Stimulated activated memory B cell treated with anti-CD40 and anti-IgM and Interleukin-4, amounts not matched to agents 10 μg/mL and 1 μg/mL and 100 μg/mL, for 72 hours (primary cell): Measurements from ENCODE around the gene JMJD1C.
A peak's percentile ranks its signal among the peaks of the same experiment; 100 is the strongest.
"Not testable (repeated sequence)": the region's sequence is repeated elsewhere in the genome, so short reads cannot be mapped to it uniquely, and the experiment has no call there.

Experiments
- ATAC-seq: fragments of 150-1000 bp; cut with Tn5 transposase; 2 replicates; pipeline ENCODE4 v1.10.0; 2021
- H3K27ac Mint-ChIP-seq: one replicate; pipeline ENCODE4 v1.8.0; 2022; ENCODE audit warnings: mild to moderate bottlenecking, mixed read lengths
- H3K27me3 Mint-ChIP-seq: one replicate; pipeline ENCODE4 v1.8.0; 2022; ENCODE audit warnings: mixed read lengths
- H3K36me3 Mint-ChIP-seq: one replicate; pipeline ENCODE4 v1.8.0; 2022; ENCODE audit warnings: mixed read lengths
- H3K4me1 Mint-ChIP-seq: one replicate; pipeline ENCODE4 v1.8.0; 2022; ENCODE audit warnings: mixed read lengths
- H3K4me3 Mint-ChIP-seq: one replicate; pipeline ENCODE4 v1.8.0; 2022; ENCODE audit warnings: mild to moderate bottlenecking, moderate library complexity, mixed read lengths
- H3K9me3 Mint-ChIP-seq: one replicate; pipeline ENCODE4 v1.8.0; 2022; ENCODE audit warnings: mixed read lengths

The JMJD1C gene

DNA sequence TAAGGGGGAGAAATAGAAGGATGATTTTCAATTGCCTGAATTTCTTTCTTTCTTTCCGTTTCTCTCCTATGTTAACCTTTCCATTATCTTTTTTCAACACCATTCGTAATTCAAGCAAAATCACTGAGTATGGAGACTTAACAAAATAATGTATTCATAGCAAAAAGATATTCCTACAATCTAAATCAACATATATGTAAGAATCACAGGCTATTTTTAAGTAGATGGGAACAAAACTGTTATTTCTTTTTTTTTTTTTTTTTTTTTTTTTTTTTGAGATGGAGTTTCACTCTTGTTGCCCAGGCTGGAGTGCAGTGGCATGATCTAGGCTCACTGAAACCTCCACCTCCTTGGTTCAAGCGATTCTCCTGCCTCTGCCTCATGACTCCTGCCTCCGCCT is 27.2 kb upstream of the JMJD1C start:
- no peak overlapping the region for H3K4me3 Mint-ChIP-seq
- H3K27me3 Mint-ChIP-seq = no peaks in the 10 kb centered on the region
- no peaks in the 10 kb centered on the region for H3K36me3 Mint-ChIP-seq
- H3K4me1 Mint-ChIP-seq = peaks cover 21% of the 10 kb centered on the region
- no peak for ATAC-seq
- no peak overlapping the region for H3K27ac Mint-ChIP-seq
- no peaks in the 10 kb centered on the region for H3K9me3 Mint-ChIP-seq

- H3K36me3 Mint-ChIP-seq, ATAC-seq, H3K4me3 Mint-ChIP-seq, H3K9me3 Mint-ChIP-seq, H3K27me3 Mint-ChIP-seq, H3K27ac Mint-ChIP-seq: not testable (repeated sequence)
- peaks cover 14% of the 10 kb centered on the region for H3K4me1 Mint-ChIP-seq
These were observed 26.5 kb upstream of the JMJD1C start for GRCh38 chr10:63492317-63492690.

GRCh38 chr10:63491588-63492316 is 26.0 kb upstream of the JMJD1C start:
- no peak overlapping the region for H3K4me3 Mint-ChIP-seq
- H3K4me1 Mint-ChIP-seq = peaks cover 9% of the 10 kb centered on the region
- no peaks in the 10 kb centered on the region for H3K9me3 Mint-ChIP-seq
- no peaks in the 10 kb centered on the region for H3K36me3 Mint-ChIP-seq
- H3K27ac Mint-ChIP-seq = no peak overlapping the region
- no peak for ATAC-seq
- no peaks in the 10 kb centered on the region for H3K27me3 Mint-ChIP-seq

- H3K4me1 Mint-ChIP-seq = no peaks in the 10 kb centered on the region
These were observed 24.1 kb upstream of the JMJD1C start for GRCh38 chr10:63489838-63490237.

DNA sequence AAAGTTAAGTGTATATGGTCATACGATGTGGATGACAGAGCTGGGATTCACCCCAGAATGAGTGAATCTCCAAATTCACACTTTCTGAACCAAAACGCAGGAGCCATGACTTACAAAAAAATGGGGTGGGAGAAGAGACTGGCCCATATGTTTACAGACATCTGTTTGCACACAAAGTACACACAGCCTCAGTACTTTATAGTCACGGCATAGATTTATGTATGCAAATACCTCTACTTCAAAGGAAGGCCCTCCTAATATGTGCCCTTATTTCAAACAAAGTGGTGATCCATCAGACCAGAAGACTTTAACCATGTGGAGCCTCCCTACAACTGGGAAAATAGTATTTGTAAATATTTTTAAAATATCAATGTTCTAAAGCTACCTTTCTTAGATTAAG is 22.2 kb upstream of the JMJD1C start:
- Mint-ChIP-seq H3K27ac (no peak overlapping the region), H3K36me3 (no peaks in the 10 kb centered on the region), H3K27me3 (no peaks in the 10 kb centered on the region), H3K4me1 (peaks cover 10% of the 10 kb centered on the region), H3K9me3 (no peaks in the 10 kb centered on the region), H3K4me3 (no peak overlapping the region)
- ATAC-seq = no peak

More at GRCh38 chr10:63489838-63490237, 24.1 kb upstream of the JMJD1C start:
- no peak overlapping the region for H3K4me3 Mint-ChIP-seq
- no peak for ATAC-seq
- H3K36me3 Mint-ChIP-seq = no peaks in the 10 kb centered on the region
- no peak overlapping the region for H3K27ac Mint-ChIP-seq
- H3K9me3 Mint-ChIP-seq = no peaks in the 10 kb centered on the region
- H3K27me3 Mint-ChIP-seq = no peaks in the 10 kb centered on the region

DNA sequence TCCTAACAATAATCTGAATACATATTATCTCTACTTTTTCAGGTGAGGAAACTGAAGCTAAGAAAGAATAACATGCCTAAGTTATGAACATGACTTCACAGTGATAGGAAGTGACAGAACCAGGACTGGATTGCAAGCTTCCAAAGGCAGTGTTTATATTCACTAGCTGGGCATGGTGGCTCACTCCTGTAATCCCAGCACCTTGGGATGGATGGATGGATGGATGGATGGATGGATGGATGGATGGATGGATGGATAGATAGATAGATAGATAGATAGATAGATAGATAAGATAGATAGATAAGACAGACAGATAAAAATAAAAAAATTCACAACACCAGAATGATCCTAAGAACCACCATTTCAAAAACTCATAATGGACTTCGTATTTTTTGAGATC is 18.2 kb upstream of the JMJD1C start:
- no peak for ATAC-seq
- Mint-ChIP-seq H3K36me3 (no peaks in the 10 kb centered on the region), H3K27me3 (no peaks in the 10 kb centered on the region), H3K4me3 (no peak overlapping the region), H3K9me3 (no peaks in the 10 kb centered on the region), H3K4me1 (peaks cover 22% of the 10 kb centered on the region), H3K27ac (no peak overlapping the region)

DNA sequence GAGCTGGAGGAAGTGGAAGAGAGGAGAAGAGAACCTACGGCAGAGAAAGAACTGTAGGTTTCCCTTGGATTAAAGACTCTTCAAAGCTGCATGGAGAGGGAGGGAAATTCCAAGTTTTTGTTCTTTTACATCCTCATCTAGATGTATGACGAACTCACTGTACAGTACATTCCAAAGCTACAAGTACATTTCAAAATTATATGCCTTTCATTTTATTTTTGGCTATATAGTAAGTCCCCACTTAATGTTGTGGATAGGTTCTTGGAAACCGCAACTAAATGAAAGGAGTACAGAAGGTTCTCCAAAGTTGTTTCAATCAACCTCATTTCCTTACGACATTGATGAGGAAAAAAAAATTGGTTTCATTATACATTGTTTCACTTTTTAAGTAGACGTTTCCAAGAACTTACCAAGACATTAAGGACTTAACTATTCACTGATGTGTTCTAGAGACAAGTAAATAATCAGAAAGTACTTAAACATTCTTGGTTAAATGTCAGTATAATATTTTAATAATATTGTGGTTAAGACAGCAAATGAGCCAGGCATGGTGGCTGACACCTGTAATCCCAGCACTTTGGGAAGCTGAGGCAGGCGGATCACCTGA is 16.1 kb upstream of the JMJD1C start:
- H3K27ac Mint-ChIP-seq = no peak overlapping the region
- no peak for ATAC-seq

GRCh38 chr10:63480237-63480636 is 14.5 kb upstream of the JMJD1C start:
- H3K9me3 Mint-ChIP-seq = no peaks in the 10 kb centered on the region
- ATAC-seq = no peak
- H3K27me3 Mint-ChIP-seq = no peaks in the 10 kb centered on the region
- peaks cover 37% of the 10 kb centered on the region for H3K4me1 Mint-ChIP-seq
- H3K4me3 Mint-ChIP-seq = no peak overlapping the region
- no peaks in the 10 kb centered on the region for H3K36me3 Mint-ChIP-seq
- no peak overlapping the region for H3K27ac Mint-ChIP-seq

More for the DNA sequence above, 16.1 kb upstream of the JMJD1C start:
- H3K27me3 Mint-ChIP-seq = no peaks in the 10 kb centered on the region
- no peaks in the 10 kb centered on the region for H3K36me3 Mint-ChIP-seq
- H3K9me3 Mint-ChIP-seq = no peaks in the 10 kb centered on the region
- H3K4me3 Mint-ChIP-seq = no peak overlapping the region
- H3K4me1 Mint-ChIP-seq = peaks cover 37% of the 10 kb centered on the region

GRCh38 chr10:63478564-63478963 is 12.8 kb upstream of the JMJD1C start:
- Mint-ChIP-seq H3K36me3 (no peaks in the 10 kb centered on the region), H3K4me3 (no peak overlapping the region), H3K9me3 (no peaks in the 10 kb centered on the region), H3K4me1 (peaks cover 30% of the 10 kb centered on the region), H3K27ac (no peak overlapping the region), H3K27me3 (no peaks in the 10 kb centered on the region)
- no peak for ATAC-seq

DNA sequence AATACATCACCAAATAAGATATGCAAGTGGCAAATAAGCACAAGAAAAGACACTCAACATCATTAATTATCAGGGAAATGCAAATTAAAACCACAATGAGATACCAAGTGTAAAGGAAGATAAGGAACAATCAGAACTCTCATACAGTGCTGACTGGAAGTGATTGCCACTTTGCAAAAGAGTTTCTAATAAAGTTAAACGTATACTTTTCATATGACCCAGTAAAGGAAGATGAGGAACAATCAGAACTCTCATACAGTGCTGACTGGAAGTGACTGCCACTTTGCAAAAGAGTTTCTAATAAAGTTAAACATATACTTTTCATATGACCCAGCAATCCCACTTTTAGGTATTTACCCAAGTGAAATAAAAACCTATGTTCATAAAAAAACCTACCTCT is 12.2 kb upstream of the JMJD1C start:
- ATAC-seq = no peak
- Mint-ChIP-seq H3K36me3 (no peaks in the 10 kb centered on the region), H3K4me3 (no peak overlapping the region), H3K9me3 (no peaks in the 10 kb centered on the region), H3K4me1 (peaks cover 27% of the 10 kb centered on the region), H3K27me3 (no peaks in the 10 kb centered on the region), H3K27ac (no peak overlapping the region)

DNA sequence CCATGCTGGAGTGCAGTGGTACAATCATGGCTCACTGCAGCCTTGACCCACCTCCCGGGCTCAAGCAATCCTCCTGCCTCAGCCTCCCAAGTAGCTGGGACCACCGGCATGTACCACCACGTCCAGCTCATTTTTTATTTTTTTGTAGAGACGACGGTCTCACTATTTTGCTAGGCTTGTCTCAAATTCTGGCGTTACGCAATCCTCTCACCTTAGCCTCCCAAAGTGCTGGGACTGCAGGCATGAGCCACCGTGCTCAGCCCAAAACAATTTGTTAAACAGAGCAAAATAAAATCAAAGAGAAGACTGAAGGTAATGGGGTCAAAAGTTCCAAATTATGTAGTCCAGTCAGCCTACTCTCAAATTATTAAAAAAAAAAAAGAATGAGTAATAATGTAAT is 8.7 kb upstream of the JMJD1C start:
- H3K4me3 Mint-ChIP-seq = no peak overlapping the region
- no peak overlapping the region for H3K27ac Mint-ChIP-seq
- H3K36me3 Mint-ChIP-seq = no peaks in the 10 kb centered on the region
- no peak for ATAC-seq
- H3K4me1 Mint-ChIP-seq = peaks cover 33% of the 10 kb centered on the region
- no peaks in the 10 kb centered on the region for H3K9me3 Mint-ChIP-seq
- H3K27me3 Mint-ChIP-seq = no peaks in the 10 kb centered on the region

GRCh38 chr10:63470928-63471327 is 5.2 kb upstream of the JMJD1C start:
- H3K36me3 Mint-ChIP-seq = no peaks in the 10 kb centered on the region
- H3K9me3 Mint-ChIP-seq = no peaks in the 10 kb centered on the region
- H3K27ac Mint-ChIP-seq = no peak overlapping the region
- ATAC-seq = no peak
- no peak overlapping the region for H3K4me3 Mint-ChIP-seq
- H3K4me1 Mint-ChIP-seq = peaks cover 24% of the 10 kb centered on the region
- H3K27me3 Mint-ChIP-seq = no peaks in the 10 kb centered on the region

- ATAC-seq = no peak
- Mint-ChIP-seq H3K27me3 (no peaks in the 10 kb centered on the region), H3K27ac (no peak overlapping the region), H3K4me3 (no peak overlapping the region), H3K4me1 (peaks cover 30% of the 10 kb centered on the region), H3K9me3 (no peaks in the 10 kb centered on the region), H3K36me3 (no peaks in the 10 kb centered on the region)
These were observed 3.2 kb upstream of the JMJD1C start for GRCh38 chr10:63468947-63469346.

DNA sequence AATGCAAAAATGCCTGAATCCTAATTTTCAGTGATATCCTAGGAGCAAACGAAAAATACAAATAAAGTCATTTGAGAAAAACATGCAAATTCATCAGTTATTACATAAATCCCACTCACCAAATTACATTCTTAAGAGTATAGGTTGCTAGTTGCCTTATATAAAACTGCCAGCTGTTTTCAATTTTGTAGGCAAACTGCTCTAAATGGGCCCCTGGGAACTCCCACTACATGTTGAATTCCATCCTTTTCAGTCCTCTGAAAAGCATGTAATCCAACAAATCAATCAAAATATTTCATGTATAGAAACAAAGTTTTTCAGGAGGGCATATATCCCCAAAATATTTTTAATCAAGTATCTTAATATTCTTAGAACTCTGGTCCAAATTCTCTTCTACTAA is 2.1 kb upstream of the JMJD1C start:
- no peak overlapping the region for H3K4me3 Mint-ChIP-seq

GRCh38 chr10:63466144-63466935 is 563 bp upstream of the JMJD1C start:
- peak overlapping the region; percentile 91 for H3K4me3 Mint-ChIP-seq
- ATAC-seq = peak; percentile 64
- H3K36me3 Mint-ChIP-seq = no peaks in the 10 kb centered on the region
- no peaks in the 10 kb centered on the region for H3K9me3 Mint-ChIP-seq
- H3K27ac Mint-ChIP-seq = peak overlapping the region; percentile 97
- H3K4me1 Mint-ChIP-seq = peaks cover 37% of the 10 kb centered on the region
- H3K27me3 Mint-ChIP-seq = no peaks in the 10 kb centered on the region

More for the DNA sequence above, 2.1 kb upstream of the JMJD1C start:
- Mint-ChIP-seq H3K27me3 (no peaks in the 10 kb centered on the region), H3K4me1 (peaks cover 30% of the 10 kb centered on the region), H3K27ac (no peak overlapping the region), H3K36me3 (no peaks in the 10 kb centered on the region), H3K9me3 (no peaks in the 10 kb centered on the region)
- ATAC-seq = no peak
